Vagina (tissue), 2 donors: Measurements from ENCODE around the gene STXBP3.

ENCODE experiments used
- POLR2A ChIP-seq, 2 donors: fragments of 450-650 bp; IDR thresholded peaks; one replicate each; pipeline ENCODE4 v1.6.1; 2017; ENCODE audit warnings: antibody characterized with exemption in 2 of 2, mild to moderate bottlenecking in 2 of 2, moderate library complexity in 2 of 2
- POLR2AphosphoS5 ChIP-seq, 2 donors: sonication (generic); formaldehyde crosslinking; IDR thresholded peaks; one replicate each; pipeline ENCODE4 v1.9.0; 2017; ENCODE audit warnings: antibody characterized with exemption in 2 of 2, mild to moderate bottlenecking in 2 of 2, low read depth in 1 of 2; ENCODE audit not compliant: insufficient read depth in 1 of 2
- TF ChIP-seq, protein P1 (sequence below), 3 experiments: fragments of 450-650 bp in 2 of 3; fragments of 200-600 bp in 1 of 3; sonication (generic) in 1 of 3; IDR thresholded peaks; one replicate each; pipeline ENCODE4 v1.5.1; 2017 to 2019; ENCODE audit warnings: antibody characterized with exemption in 3 of 3, mild to moderate bottlenecking in 2 of 3, moderate library complexity in 2 of 3

DNA sequence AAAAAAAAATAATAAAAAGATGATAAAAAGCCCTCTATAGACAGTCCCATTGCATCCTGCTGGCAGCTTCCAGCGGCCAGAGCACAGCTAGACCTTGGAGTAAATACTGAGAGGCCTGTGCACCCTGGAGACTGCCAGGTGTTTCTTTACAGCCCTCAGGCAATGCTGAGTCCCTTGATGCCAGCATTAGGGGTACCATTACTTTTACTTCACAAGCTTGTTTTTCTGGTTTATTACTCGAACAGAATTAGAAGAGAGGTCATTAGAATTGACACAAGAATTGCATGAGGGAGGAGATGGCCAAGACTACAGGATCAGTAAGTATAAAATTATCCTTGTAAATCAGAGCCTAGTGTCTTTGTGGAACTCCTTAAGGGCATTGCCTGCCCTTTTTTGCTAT, 66.9 kb downstream of the STXBP3 start:
- TF ChIP-seq, protein P1, sequence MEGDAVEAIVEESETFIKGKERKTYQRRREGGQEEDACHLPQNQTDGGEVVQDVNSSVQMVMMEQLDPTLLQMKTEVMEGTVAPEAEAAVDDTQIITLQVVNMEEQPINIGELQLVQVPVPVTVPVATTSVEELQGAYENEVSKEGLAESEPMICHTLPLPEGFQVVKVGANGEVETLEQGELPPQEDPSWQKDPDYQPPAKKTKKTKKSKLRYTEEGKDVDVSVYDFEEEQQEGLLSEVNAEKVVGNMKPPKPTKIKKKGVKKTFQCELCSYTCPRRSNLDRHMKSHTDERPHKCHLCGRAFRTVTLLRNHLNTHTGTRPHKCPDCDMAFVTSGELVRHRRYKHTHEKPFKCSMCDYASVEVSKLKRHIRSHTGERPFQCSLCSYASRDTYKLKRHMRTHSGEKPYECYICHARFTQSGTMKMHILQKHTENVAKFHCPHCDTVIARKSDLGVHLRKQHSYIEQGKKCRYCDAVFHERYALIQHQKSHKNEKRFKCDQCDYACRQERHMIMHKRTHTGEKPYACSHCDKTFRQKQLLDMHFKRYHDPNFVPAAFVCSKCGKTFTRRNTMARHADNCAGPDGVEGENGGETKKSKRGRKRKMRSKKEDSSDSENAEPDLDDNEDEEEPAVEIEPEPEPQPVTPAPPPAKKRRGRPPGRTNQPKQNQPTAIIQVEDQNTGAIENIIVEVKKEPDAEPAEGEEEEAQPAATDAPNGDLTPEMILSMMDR (IDR thresholded peaks at IDR 0.05), result no peak
- TF ChIP-seq POLR2AphosphoS5 (IDR thresholded peaks at IDR 0.05; ENCODE audit: insufficient read depth in 1 of 2, low read depth in 1 of 2) (no peak), POLR2A (IDR thresholded peaks at IDR 0.05) (no peak)
